Nephron progenitor cell (in vitro differentiated cells): ENCODE data around the gene EXOC6B.
A peak's percentile ranks its signal among the peaks of the same experiment; 100 is the strongest.

Experiments
- DNase-seq: peaks from one replicate; pipeline ENCODE4 v3.0.0; 2021
- H3K27ac Mint-ChIP-seq: 2 replicates; pipeline ENCODE4 v1.8.0; 2021; ENCODE audit warnings: mild to moderate bottlenecking, moderate library complexity, mixed read lengths
- H3K27me3 Mint-ChIP-seq: 2 replicates; pipeline ENCODE4 v1.8.0; 2021; ENCODE audit warnings: mild to moderate bottlenecking, low read depth, mixed read lengths; ENCODE audit not compliant: poor library complexity
- H3K36me3 Mint-ChIP-seq: 2 replicates; pipeline ENCODE4 v1.8.0; 2021; ENCODE audit warnings: low read depth, mixed read lengths
- H3K4me1 Mint-ChIP-seq: 2 replicates; pipeline ENCODE4 v1.8.0; 2021; ENCODE audit warnings: mixed read lengths
- H3K4me3 Mint-ChIP-seq: 2 replicates; pipeline ENCODE4 v1.8.0; 2021; ENCODE audit warnings: mild to moderate bottlenecking, moderate library complexity, mixed read lengths
- H3K9me3 Mint-ChIP-seq: 2 replicates; pipeline ENCODE4 v1.8.0; 2021; ENCODE audit warnings: mild to moderate bottlenecking, moderate library complexity, mixed read lengths
- CTCF ChIP-seq: fragments of 200-600 bp; sonication (generic); IDR thresholded peaks from 2 replicates; pipeline ENCODE4 v1.5.0; 2021; ENCODE audit warnings: antibody characterized with exemption

EXOC6B gene

GRCh38 chr2:72678024-72678423 is 147.8 kb downstream of the EXOC6B start:
- Mint-ChIP-seq H3K4me1 (peaks cover 10% of the 10 kb centered on the region), H3K9me3 (no peaks in the 10 kb centered on the region), H3K36me3 (peaks cover 8% of the 10 kb centered on the region), H3K27me3 (no peaks in the 10 kb centered on the region), H3K27ac (no peak overlapping the region), H3K4me3 (no peak overlapping the region)
- DNase-seq, result no peak
- no peak for TF ChIP-seq CTCF

GRCh38 chr2:72676341-72677025 is 149.3 kb downstream of the EXOC6B start:
- DNase-seq, result no peak
- Mint-ChIP-seq H3K27ac (peak overlapping the region; percentile 60), H3K27me3 (no peaks in the 10 kb centered on the region), H3K36me3 (peaks cover 14% of the 10 kb centered on the region), H3K4me3 (no peak overlapping the region), H3K9me3 (no peaks in the 10 kb centered on the region), H3K4me1 (peaks cover 3% of the 10 kb centered on the region)
- no peak for TF ChIP-seq CTCF

GRCh38 chr2:72674982-72675915 is 150.6 kb downstream of the EXOC6B start:
- Mint-ChIP-seq H3K36me3 (peaks cover 11% of the 10 kb centered on the region), H3K4me1 (peaks cover 3% of the 10 kb centered on the region), H3K4me3 (no peak overlapping the region), H3K27ac (no peak overlapping the region), H3K9me3 (no peaks in the 10 kb centered on the region), H3K27me3 (no peaks in the 10 kb centered on the region)
- no peak for DNase-seq
- no peak for TF ChIP-seq CTCF

- H3K4me3 Mint-ChIP-seq, result no peak overlapping the region
- peaks cover 10% of the 10 kb centered on the region for H3K9me3 Mint-ChIP-seq
- peaks cover 3% of the 10 kb centered on the region for H3K4me1 Mint-ChIP-seq
- no peak overlapping the region for H3K27ac Mint-ChIP-seq
- DNase-seq, result no peak
- no peak for TF ChIP-seq CTCF
- no peaks in the 10 kb centered on the region for H3K27me3 Mint-ChIP-seq
- peaks cover 20% of the 10 kb centered on the region for H3K36me3 Mint-ChIP-seq
Measured at GRCh38 chr2:72673279-72673678, 152.6 kb downstream of the EXOC6B start.

GRCh38 chr2:72669121-72669520 is 156.7 kb downstream of the EXOC6B start:
- Mint-ChIP-seq H3K4me3 (no peak overlapping the region), H3K4me1 (no peaks in the 10 kb centered on the region), H3K27me3 (no peaks in the 10 kb centered on the region), H3K27ac (no peak overlapping the region), H3K9me3 (peaks cover 49% of the 10 kb centered on the region), H3K36me3 (peaks cover 56% of the 10 kb centered on the region)
- DNase-seq, result no peak
- no peak for TF ChIP-seq CTCF
